Measurements from ENCODE around the gene TRAFD1.

DNA sequence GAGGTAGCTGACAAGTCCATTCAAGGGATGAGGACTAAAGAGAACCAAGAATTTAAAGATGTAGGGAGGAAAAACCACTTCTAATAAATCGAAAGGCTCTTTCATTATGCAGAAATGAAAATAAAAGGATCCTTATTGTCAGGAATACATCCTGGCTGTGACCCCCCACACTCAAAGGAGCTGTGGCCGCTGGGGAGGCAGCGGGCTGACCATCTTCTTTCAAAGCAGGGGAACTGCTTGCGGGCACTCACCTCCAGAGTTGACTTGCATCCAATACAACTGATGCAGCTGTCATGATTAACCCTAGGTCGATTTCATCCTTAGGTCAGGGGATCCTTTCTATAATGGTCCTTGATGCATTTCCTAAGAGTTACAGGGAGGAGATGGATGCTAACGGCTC lies 35.3 kb downstream of the TRAFD1 start:
- TF ChIP-seq CTCF (IDR thresholded peaks at IDR 0.05), result no peak
- TF ChIP-seq EZH2 (IDR thresholded peaks at IDR 0.05), result no peak
